Measurements from ENCODE around the gene TMED4. TPM values are rescaled to one million over a fixed set of nuclear protein-coding genes. Genes with fewer than 3 reads are reported as not detected.

The TMED4 gene
- total and polyA plus RNA-seq, 2 experiments from 2014 or later, result 124 to 319 TPM

DNA sequence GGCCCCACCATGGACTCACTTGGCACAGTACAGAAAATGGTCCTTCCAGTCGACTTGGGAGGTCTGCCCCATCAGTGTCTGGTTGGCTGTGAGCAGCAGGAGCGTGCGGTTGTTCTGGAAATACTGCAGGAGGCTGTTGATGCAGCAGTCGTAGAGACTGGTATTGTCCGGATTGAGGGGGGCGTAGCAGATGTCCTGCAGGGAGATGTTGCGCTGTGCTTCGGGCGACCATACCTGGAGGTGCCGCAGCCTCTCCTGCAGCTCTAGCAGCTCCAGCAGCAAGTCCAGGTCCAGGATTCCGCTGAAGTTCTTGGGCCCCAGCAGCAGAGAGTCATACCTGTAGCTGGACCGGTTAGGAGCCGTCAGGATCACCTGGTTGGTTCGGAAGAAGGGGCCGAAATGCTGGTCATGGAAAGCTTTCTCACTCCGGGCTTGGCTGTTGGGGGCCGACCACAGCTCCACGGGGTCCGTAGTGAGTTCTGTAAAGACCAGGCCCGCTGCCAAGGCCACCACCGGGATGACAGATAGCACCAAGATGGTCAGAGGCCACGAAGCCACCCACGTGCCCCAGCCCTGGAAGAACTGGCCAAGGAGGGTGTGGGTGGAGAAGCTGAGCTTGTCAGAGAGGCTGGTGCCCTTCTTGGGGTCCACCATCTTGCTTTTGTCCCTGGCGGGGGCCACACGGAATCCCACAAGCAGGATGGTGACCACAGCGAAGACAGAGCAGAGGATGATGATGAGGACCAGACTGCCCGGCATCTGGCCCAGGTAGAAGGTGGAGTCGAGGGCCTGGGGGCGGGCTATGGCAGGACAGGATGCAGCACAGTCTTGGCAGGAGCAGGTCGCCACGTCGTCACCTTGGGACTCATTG, 43.0 kb downstream of the TMED4 start:
- H3K36me3 ChIP-seq, result no peaks in the 10 kb centered on the region
- TF ChIP-seq, protein P1, sequence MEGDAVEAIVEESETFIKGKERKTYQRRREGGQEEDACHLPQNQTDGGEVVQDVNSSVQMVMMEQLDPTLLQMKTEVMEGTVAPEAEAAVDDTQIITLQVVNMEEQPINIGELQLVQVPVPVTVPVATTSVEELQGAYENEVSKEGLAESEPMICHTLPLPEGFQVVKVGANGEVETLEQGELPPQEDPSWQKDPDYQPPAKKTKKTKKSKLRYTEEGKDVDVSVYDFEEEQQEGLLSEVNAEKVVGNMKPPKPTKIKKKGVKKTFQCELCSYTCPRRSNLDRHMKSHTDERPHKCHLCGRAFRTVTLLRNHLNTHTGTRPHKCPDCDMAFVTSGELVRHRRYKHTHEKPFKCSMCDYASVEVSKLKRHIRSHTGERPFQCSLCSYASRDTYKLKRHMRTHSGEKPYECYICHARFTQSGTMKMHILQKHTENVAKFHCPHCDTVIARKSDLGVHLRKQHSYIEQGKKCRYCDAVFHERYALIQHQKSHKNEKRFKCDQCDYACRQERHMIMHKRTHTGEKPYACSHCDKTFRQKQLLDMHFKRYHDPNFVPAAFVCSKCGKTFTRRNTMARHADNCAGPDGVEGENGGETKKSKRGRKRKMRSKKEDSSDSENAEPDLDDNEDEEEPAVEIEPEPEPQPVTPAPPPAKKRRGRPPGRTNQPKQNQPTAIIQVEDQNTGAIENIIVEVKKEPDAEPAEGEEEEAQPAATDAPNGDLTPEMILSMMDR (IDR thresholded peaks at IDR 0.05; ENCODE audit: low read depth, low read length), result no peak
- no peaks in the 10 kb centered on the region for H3K27me3 ChIP-seq
- no peaks in the 10 kb centered on the region for H3K4me1 ChIP-seq (ENCODE audit: low read depth)
- H3K4me3 ChIP-seq, result no peak overlapping the region
- no peak overlapping the region for H3K27ac ChIP-seq
- DNase-seq (ENCODE audit: low read depth in 1 of 2, low spot score in 1 of 2), result no peak
- no peaks in the 10 kb centered on the region for H3K9me3 ChIP-seq (ENCODE audit: low read depth)

- no peaks in the 10 kb centered on the region for H3K4me1 ChIP-seq (ENCODE audit: low read depth)
- no peak overlapping the region for H3K4me3 ChIP-seq
- no peak for DNase-seq (ENCODE audit: low read depth in 1 of 2, low spot score in 1 of 2)
- no peak overlapping the region for H3K27ac ChIP-seq
- H3K36me3 ChIP-seq, result no peaks in the 10 kb centered on the region
- H3K27me3 ChIP-seq, result no peaks in the 10 kb centered on the region
- H3K9me3 ChIP-seq (ENCODE audit: low read depth), result no peaks in the 10 kb centered on the region
- TF ChIP-seq, protein P1 (IDR thresholded peaks at IDR 0.05; ENCODE audit: low read depth, low read length), result no peak
Measured at GRCh38 chr7:44538093-44538797, 43.8 kb downstream of the TMED4 start.

GRCh38 chr7:44537442-44537841, 44.6 kb downstream of the TMED4 start:
- Histone ChIP-seq H3K36me3 (no peaks in the 10 kb centered on the region), H3K4me3 (no peak overlapping the region), H3K9me3 (ENCODE audit: low read depth) (no peaks in the 10 kb centered on the region), H3K4me1 (ENCODE audit: low read depth) (no peaks in the 10 kb centered on the region), H3K27ac (no peak overlapping the region), H3K27me3 (no peaks in the 10 kb centered on the region)
- TF ChIP-seq, protein P1 (IDR thresholded peaks at IDR 0.05; ENCODE audit: low read depth, low read length), result no peak
- DNase-seq (ENCODE audit: low read depth in 1 of 2, low spot score in 1 of 2), result no peak

GRCh38 chr7:44536090-44536489, 45.9 kb downstream of the TMED4 start:
- Histone ChIP-seq H3K27ac (no peak overlapping the region), H3K27me3 (no peaks in the 10 kb centered on the region), H3K36me3 (no peaks in the 10 kb centered on the region), H3K4me3 (no peak overlapping the region), H3K4me1 (ENCODE audit: low read depth) (no peaks in the 10 kb centered on the region), H3K9me3 (ENCODE audit: low read depth) (no peaks in the 10 kb centered on the region)
- TF ChIP-seq, protein P1 (IDR thresholded peaks at IDR 0.05; ENCODE audit: low read depth, low read length), result no peak
- no peak for DNase-seq (ENCODE audit: low read depth in 1 of 2, low spot score in 1 of 2)

- Histone ChIP-seq H3K27me3 (no peaks in the 10 kb centered on the region), H3K27ac (no peak overlapping the region), H3K4me3 (no peak overlapping the region), H3K36me3 (no peaks in the 10 kb centered on the region), H3K4me1 (ENCODE audit: low read depth) (no peaks in the 10 kb centered on the region), H3K9me3 (ENCODE audit: low read depth) (no peaks in the 10 kb centered on the region)
- TF ChIP-seq, protein P1 (IDR thresholded peaks at IDR 0.05; ENCODE audit: low read depth, low read length), result no peak
- no peak for DNase-seq (ENCODE audit: low read depth in 1 of 2, low spot score in 1 of 2)
Measured at GRCh38 chr7:44535348-44536064, 46.5 kb downstream of the TMED4 start.
